ENCODE measurements around the gene TSPEAR. TPM values are rescaled to one million over a fixed set of nuclear protein-coding genes. Genes with fewer than 3 reads are reported as not detected.

TSPEAR gene
- total RNA-seq, 4 donors from 2014 or later, result 0.19 TPM; not detected in 3

DNA sequence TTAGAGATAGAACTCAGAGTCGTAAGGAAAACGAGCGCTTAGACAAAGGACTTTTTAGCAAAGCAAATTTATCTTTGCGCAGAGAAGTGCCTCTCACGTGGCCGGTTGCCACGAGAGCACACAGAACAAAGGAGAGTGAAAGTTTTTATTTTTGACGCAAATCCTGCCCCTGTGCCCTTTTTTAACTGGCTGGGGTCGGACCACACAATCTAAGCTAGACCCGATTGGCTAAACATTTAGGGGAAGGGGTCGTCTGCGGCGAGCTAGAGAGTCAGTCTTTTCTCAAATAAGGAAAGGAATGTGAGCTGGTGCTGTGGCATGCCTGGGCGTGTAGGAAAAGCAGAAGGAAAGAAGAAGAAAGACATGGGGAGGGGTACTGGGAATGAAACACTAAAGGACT is 162.4 kb downstream of the TSPEAR start:
- no peak for ATAC-seq (ENCODE audit: low FRiP score)
- DNase-seq (ENCODE audit: low spot score), result no peak
- TF ChIP-seq CTCF (IDR thresholded peaks at IDR 0.05), result no peak

- no peak for TF ChIP-seq CTCF (IDR thresholded peaks at IDR 0.05)
- ATAC-seq (ENCODE audit: low FRiP score) (no peak), DNase-seq (ENCODE audit: low spot score) (no peak)
These were observed 163.0 kb downstream of the TSPEAR start for GRCh38 chr21:44548381-44548780.

- TF ChIP-seq CTCF (IDR thresholded peaks at IDR 0.05), result no peak
- DNase-seq (ENCODE audit: low spot score), result no peak
These were observed 163.6 kb downstream of the TSPEAR start for GRCh38 chr21:44547656-44548331.

GRCh38 chr21:44544566-44544965 is 166.8 kb downstream of the TSPEAR start:
- ATAC-seq (ENCODE audit: low FRiP score) (no peak), DNase-seq (ENCODE audit: low spot score) (no peak)

More at GRCh38 chr21:44547656-44548331, 163.6 kb downstream of the TSPEAR start:
- no peak for ATAC-seq (ENCODE audit: low FRiP score)

GRCh38 chr21:44542716-44543115 is 168.7 kb downstream of the TSPEAR start:
- DNase-seq (ENCODE audit: low spot score) (no peak), ATAC-seq (ENCODE audit: low FRiP score) (no peak)
- no peak for TF ChIP-seq CTCF (IDR thresholded peaks at IDR 0.05)

More at GRCh38 chr21:44544566-44544965, 166.8 kb downstream of the TSPEAR start:
- TF ChIP-seq CTCF (IDR thresholded peaks at IDR 0.05), result no peak

DNA sequence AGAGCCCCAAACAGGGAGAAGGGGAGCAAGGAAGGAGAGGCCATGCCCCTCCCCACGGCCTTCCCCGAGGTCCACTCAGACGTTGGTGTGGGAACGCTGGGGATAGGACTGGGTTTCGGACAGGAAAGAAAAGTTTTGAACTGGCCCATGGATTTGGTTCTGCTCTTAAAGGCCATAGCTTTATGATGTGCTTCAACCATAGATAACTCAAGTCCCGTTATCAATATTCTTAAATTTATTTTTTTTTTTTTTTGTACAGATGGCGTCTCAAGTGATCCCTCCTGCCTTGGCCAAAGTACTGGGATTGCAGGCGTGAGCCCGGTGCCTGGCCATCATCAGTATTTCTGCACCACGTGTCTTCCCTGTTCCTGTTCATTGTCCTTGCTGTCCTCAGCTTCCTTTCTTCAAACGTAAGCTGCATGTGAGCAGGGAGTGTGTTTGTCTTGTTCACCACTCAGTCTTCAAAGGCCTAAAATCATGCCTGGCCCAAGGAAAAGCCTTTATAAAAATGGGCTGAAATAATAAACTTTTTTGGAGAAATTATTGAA is 170.6 kb downstream of the TSPEAR start:
- no peak for TF ChIP-seq CTCF (IDR thresholded peaks at IDR 0.05)
- ATAC-seq (ENCODE audit: low FRiP score) (no peak), DNase-seq (ENCODE audit: low spot score) (no peak)
